Measurements from ENCODE around the gene RBP3.

Gene RBP3

GRCh38 chr10:47348138-47348651, at the start of gene RBP3:
TSS of gene RBP3 (plus strand) at chr10:47348363. CDS start at chr10:47348485, 122 bp downstream.
- no peak for DNase-seq

DNA sequence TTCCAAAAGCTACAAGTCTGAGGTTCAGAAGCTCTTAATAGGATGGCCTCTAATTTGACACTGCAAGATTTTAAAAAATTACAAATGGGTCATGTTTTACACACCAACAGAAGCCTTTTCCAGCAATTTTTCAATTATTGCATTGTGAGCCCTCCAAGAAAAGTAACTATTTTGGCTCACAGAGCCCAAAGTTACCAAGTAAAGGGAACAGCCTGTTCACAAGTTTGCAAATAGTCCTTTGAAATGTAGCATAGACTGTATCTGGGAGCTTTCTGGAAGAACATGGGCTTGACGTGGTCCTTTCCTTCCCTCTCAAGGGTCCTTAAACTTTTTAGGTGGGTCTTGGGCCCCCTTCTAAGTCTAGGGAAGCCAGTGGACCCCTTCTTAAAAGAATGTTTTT, 49.4 kb upstream of the RBP3 start:
- no peak for DNase-seq

DNA sequence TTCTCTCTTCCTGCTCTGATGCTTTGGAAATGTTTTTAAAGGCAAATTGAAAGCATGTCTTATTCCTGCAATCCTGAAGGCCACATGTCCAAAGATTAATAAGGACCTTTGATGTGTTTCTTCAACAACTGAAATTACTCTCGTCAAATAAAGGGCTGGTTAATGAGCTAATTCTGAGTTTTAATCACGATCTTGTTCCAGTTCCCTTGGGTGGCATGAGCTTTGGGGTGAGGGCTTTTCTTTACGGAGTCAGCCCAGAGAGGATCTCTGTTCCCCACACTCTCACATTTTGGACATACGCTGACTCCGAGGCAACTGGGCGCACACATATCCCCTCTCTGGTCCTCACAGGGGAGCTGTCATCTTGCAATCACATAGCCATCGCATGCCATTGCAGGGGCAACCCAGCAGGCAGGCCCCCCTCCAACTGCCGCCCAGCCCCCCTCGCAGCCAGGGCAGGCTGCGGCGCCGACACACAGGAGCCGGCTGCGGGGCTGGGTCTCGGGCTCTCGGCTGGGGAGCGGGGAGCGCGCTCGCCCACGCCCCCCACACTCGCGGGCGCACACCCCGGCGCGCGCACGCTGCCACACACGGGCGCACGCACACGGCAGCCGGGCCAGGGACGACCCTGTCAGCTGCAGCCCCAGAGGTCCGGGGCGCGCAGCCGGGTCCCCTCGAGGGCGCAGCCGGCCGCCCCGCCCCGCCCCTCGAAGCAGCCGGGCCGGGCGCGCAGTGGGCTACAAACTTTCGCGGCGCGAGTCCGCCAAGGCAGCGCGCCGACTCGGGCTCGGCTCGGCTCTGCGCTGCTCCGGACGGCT, 48.3 kb upstream of the RBP3 start, which contains the start of gene GDF10:
Gene GDF10 (plus strand): TSS at position 587 of the 818 bp plus-strand sequence. CDS start 455 bp downstream, outside the sequence.
- DNase-seq = no peak

DNA sequence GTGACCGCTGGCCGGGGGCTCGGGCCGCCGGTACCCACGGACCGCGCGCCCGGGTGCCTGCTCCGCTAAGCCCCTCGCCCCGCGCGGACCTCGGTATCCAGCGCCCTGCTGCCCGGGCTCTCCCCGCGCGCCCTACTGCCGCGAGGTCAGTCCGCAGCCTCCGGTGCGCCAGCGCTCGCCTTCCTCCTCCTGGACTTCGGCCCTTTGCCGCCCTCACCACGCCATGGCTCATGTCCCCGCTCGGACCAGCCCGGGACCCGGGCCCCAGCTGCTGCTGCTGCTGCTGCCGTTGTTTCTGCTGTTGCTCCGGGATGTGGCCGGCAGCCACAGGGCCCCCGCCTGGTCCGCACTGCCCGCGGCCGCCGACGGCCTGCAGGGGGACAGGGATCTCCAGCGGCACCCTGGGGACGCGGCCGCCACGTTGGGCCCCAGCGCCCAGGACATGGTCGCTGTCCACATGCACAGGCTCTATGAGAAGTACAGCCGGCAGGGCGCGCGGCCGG, 47.7 kb upstream of the RBP3 start:
- no peak for DNase-seq

GRCh38 chr10:47301833-47302232, 46.3 kb upstream of the RBP3 start:
- no peak for DNase-seq

DNA sequence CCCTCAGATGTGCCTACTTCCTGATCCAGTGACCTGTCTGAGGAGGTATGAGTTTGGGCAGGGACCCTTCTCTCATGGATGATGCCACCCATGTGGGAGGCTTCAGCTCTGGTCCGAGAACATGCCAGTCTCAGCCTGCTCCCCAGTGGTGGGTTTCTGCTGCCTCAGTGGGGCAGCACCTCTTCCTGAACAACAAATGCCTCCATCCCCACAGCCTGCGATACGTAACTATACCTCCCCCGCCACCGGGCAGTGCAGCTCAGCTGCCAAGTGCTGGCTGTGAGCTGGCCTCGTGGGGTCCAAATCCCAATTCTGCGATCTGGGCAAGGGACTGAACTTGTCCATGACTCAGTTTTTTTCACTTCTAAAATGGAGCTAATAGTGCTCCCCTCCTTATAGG, 45.1 kb upstream of the RBP3 start:
- DNase-seq = no peak

DNA sequence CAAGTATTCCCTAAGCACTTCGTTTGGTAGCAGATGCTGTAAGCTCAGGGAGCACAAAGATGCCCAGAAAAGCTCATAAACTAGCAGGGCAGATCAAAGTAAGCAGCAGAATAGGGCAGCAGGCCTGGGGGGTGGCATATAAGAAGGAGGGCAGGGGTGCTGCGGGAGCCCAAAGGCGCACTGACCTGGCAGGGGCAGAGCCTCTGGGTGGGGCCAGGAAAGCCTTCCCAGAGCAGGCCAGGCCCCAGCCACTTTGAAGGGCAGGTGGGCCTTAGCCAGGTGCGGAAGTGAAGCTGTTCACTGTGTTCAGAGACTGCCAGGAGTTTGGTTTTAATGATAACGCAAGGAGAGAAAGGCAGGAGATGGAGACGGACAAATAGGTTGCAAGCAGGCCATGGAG, 44.3 kb upstream of the RBP3 start:
- no peak for DNase-seq

DNA sequence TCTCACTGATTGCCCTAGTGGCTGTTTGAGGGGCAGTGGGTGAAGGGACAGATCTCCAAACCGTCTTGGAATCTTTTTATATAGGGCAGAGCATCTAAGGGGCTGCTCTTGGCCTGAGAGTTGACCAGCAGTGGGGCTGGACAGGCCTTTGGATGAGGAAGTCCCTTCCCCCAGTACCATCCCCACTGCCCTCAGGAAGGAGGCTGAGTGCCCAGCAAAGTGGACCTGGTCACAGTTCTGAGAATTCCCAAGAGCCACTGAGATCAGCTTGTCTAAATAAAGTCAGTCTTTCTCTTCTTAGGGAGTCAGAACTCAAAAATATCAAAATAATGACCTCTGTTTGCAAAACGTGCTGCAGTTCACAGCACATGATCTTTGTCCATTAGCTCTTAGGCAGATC, 42.6 kb upstream of the RBP3 start:
- DNase-seq = no peak

DNA sequence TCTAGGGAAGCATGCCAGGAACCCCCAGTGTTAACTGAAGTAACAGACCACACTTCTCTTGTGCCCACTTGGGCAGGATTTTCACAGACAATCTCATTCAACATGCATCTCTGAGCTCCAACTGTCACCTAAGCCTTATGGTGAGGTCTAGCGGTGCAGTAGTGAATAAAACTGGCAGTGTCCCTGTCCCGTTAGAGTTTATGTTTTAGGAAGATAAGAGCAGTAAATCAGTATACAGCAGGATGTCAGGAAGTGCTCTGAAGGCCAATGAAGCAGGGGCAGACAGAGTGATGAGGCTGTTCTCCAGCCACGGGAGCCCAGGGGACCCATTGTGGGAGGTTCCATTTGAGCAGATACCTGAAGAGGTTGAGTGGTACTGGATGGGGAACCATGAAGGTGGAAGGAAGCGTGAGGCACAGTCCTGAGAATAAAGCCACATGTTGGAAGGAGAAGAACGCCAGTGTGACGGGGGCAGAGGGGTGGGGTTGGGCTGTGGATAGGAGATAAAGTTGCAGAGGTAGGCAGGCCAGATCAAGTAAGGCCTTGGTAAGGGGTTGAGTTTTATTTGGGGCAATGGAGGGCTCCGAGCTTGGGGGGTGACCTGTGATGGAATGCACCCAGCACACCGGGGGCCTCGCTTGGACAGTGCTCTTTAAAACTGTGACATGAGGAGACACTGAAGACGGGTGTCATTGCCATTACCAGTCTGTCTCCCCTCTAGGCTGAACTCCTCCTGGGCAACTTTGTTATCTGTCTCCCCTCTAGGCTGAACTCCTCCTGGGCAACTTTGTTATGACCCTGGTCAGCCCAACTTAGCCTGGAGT, 41.6 kb upstream of the RBP3 start:
- no peak for DNase-seq

DNA sequence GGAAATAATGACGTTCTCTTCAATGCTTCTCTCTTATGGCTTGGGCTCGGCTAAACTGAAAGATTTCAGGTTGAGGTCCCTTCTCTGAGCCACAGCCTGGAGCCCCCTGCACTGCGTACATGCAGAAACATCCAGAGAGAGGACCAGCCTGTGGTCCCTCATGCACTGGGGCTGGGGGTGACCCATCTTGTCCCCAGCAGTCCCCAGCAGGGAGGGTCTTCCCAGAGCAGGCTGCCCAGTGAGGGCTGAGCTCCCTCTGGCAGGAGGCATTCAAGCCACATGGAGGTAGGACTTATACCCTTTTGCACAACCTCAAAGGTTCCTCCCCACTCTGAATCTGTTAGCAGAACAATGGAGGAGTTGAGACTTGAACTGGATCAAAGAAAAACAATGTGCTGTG, 40.8 kb upstream of the RBP3 start:
- no peak for DNase-seq

- DNase-seq = no peak
These were observed 39.4 kb upstream of the RBP3 start for GRCh38 chr10:47308775-47309174.

DNA sequence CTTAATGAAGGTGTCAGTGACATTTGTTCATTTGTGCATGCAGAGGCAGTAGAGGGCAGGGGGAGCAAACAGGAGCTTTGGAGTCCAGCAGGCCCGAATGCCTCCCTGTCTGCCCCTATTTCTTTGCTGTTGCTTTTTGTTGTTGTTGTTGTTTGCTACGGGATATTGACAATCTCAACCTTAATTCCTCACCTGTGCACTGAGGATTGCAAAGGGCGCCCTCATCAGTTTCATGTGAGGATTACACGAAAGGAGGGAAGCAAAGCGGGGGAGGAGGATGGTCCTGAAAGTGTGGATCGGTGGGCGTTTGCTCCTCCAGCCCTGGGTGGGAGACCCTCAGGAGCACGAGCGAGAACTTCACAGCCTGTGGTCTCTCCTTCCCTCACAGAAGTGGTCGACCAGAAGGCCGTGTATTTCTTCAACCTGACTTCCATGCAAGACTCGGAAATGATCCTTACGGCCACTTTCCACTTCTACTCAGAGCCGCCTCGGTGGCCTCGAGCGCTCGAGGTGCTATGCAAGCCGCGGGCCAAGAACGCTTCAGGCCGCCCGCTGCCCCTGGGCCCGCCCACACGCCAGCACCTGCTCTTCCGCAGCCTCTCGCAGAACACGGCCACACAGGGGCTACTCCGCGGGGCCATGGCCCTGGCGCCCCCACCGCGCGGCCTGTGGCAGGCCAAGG, 38.6 kb upstream of the RBP3 start:
- no peak for DNase-seq

- DNase-seq = no peak
These were observed 38.1 kb upstream of the RBP3 start for GRCh38 chr10:47310090-47310505.

DNA sequence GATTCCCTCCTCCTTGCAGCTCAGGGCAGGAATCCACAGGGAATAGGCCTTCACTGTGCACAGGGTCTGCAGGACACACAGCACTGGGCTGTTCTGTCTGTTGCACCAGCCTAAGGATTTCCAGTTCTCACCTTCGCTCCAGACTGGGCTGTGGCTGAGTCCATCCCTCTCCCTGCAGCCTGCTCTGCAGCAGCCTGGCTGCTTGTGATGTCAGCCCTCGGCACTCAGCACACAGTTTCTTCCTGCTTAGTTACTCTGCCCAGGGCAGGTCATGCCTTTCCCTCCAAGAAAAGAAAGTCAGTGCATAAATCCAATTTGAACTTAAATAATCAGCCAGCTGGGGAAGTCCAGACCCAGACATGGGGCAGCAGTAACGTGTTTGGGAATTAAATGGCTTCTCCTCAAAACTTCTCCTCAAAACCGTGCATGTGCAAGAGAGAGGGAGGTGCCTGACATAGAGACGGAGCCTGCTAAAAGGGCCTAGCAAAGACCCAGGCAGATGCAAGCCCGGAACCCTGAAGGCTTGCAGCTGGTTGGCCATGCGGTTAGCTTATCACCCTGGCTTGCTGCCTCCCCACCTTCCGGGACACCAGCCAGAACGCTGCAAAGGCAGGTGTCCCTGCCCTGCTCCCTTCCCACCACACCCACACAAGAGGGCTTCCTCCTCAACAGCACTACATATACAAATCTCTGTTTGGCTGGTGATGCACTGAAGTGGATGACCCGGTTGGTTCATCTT, 36.8 kb upstream of the RBP3 start:
- DNase-seq = no peak

DNA sequence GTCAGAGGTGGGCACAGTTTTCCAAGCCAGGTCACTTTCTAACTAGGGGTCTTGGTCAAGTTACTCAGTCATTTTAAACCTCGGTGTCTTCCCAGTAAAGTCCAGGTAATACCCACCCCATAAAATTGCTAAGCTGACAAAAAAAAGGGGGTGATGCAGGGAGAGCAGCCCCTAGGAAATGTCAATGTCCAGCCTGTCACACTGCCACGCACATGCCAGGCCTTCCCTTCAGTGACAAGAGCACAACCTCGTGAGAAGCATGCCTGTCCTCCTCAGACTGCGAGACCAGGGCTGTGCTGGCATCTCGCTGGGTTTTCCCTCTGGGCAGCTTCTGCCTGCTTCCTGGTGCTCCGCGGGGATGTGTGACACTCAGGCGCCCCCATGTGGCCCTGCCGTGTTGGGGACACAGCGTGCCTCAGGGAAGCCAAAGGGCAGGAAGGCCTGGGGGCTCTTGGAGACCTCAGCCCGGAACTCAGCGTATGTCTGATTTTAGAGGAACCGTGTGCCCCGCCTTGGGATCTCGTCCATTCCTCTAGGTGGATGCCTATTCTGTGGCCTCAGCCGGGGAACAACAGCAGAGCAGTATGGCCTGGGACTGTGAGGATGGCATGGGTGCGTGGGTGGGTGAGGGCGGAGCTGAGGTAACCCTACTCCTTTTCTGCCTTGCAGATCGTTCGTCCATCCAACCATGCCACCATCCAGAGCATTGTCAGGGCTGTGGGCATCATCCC, 36.1 kb upstream of the RBP3 start:
- DNase-seq = peak; percentile 83

- no peak for DNase-seq
These were observed 35.5 kb upstream of the RBP3 start for GRCh38 chr10:47312663-47312995.

DNA sequence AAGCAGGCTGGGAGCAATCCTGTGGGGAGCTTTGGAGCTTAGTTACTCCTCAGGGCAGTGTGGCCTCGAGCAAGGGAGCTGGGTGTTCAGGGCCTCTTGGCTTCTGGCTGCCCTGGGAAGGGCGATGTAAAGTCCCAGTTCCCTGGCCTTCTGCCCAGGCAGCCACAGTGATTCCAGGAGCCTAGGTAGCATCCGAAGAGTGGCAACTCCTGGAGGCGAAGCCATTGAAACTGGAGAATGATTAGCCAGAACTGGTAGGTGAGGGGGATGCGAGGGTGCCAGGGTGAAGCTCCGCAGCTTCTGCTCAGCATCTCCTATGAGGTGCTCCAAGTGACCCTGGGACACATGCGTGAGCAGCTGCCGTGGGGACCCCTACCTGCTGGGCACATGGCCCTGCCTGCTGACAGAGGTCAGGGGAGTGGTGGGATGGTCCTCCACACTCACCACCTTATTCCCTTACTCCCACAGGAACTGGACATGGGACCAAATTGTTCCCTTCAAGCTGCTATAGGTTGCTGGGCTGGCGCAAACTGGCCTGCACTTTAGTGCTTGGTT, 33.7 kb upstream of the RBP3 start:
- DNase-seq = no peak

GRCh38 chr10:47315421-47315820, 32.7 kb upstream of the RBP3 start:
- no peak for DNase-seq

DNA sequence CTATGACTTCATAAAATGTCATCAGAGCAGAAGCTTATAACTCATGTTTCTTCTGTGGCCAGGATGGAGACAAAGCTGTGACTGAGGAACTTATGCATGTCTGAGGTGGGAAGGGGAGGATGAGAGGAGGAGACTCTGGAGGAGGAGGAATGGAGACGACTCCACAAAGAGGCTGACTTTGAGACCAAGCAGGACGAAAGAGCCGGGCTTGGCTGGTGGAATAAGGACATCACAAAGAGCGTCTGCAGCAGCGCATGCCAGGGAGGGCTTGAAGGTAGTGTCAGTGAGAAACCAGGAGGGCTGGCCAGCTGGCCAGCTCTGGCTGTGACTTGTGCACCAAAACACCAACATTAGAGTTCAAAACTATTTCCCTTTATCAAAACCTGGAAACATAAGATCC, 32.0 kb upstream of the RBP3 start:
- no peak for DNase-seq

DNA sequence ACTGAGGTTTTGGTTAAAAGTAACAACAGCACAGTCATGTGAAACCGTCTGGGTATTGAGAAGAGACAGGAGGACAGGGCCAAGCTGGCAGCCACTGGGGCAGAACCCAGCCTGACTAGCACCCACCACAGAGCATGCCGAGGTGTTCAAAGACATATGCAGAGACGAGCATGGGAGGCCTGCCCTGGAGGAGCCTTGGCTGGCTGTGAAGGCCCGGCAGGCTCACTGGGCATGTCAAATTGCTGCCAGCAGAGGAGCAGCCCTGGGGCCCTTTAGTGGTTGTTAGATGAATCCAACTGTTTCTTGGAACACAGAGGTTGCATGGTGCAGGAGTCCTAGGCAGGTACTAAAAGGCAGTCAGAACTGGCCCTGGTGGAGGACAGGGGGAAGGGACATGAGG, 30.9 kb upstream of the RBP3 start:
- no peak for DNase-seq

DNA sequence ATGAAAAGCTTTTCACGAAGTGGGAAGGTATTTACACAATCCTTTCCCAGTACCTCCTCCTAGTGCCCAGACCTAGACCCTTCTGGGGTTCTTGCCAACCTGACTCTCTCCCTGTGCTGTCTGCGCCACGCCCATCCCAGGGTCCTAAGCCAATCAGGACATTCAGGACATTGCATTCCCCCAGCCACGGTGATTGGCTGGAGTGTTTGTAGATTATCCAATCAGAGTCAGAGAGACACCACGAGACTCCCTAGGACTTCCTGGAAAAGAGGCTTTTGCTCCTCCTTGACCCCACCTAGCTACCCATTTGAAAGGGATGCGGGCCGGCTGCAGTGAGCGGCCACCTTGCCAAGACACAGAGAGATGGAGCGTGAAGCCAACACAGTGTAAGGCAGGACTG, 29.5 kb upstream of the RBP3 start:
- DNase-seq = peak; percentile 14
